PC-3 (cell line): ENCODE results near the gene CD160. TPM values are rescaled to one million over a fixed set of nuclear protein-coding genes. Genes with fewer than 3 reads are reported as not detected.
A peak's percentile ranks its signal among the peaks of the same experiment; 100 is the strongest.

Experiments used
- ATAC-seq: fragments of 200-7000 bp; cut with Tn5 transposase; 2 replicates; pipeline ENCODE4 v1.9.1; 2020; ENCODE audit warnings: mild to moderate bottlenecking, moderate library complexity
- BruUV-seq: library from RNA; stranded (reverse); fragments of 400-500 nt; replicated peaks from 2 replicates; lab custom pipeline; 2021; lab: Mats Ljungman, UMichigan
- CTCF ChIA-PET: fragments of 300-600 bp; sonication (Branson Sonifier 250); formaldehyde crosslinking; loops from one replicate; lab custom pipeline; 2022; ENCODE audit warnings: antibody characterized with exemption; lab: Charles Lee
- POLR2A ChIA-PET: fragments of 300-600 bp; sonication (Branson Sonifier 250); formaldehyde crosslinking; loops from one replicate; lab custom pipeline; 2022; ENCODE audit warnings: antibody characterized with exemption; ENCODE audit not compliant: unreplicated experiment; lab: Charles Lee
- DNase-seq: peaks from one replicate; pipeline ENCODE4 v3.0.0-alpha.2; 2015
- H2AFZ ChIP-seq: fragments of 300-600 bp; sonication (generic); 2 replicates; pipeline ENCODE4 v1.6.0; 2016; ENCODE audit warnings: antibody characterized with exemption, low read length
- H3F3A ChIP-seq: fragments of 300-600 bp; sonication (generic); one replicate; pipeline ENCODE4 v1.6.0; 2017; ENCODE audit warnings: antibody characterized with exemption, low read length, control low read depth, mild to moderate bottlenecking; ENCODE audit not compliant: unreplicated experiment
- H3K27ac ChIP-seq: fragments of 300-600 bp; sonication (generic); 2 replicates; pipeline ENCODE4 v1.5.1; 2016; ENCODE audit warnings: mild to moderate bottlenecking, low read length
- H3K27me3 ChIP-seq: fragments of 300-600 bp; sonication (generic); 2 replicates; pipeline ENCODE4 v1.6.1; 2016; ENCODE audit warnings: low read length, mixed read lengths
- H3K36me3 ChIP-seq: fragments of 300-600 bp; sonication (generic); 2 replicates; pipeline ENCODE4 v1.6.1; 2016; ENCODE audit warnings: low read depth, mixed run types, low read length, mixed read lengths
- H3K4me1 ChIP-seq: fragments of 300-600 bp; sonication (generic); 2 replicates; pipeline ENCODE4 v1.5.1; 2016; ENCODE audit warnings: low read length; ENCODE audit not compliant: insufficient read depth
- H3K4me2 ChIP-seq: fragments of 300-600 bp; sonication (generic); 2 replicates; pipeline ENCODE4 v1.6.0; 2016; ENCODE audit warnings: low read length
- H3K4me3 ChIP-seq: fragments of 300-600 bp; sonication (generic); 2 replicates; pipeline ENCODE4 v1.5.1; 2016; ENCODE audit warnings: mild to moderate bottlenecking, low read length, mixed read lengths
- H3K79me2 ChIP-seq: fragments of 300-600 bp; sonication (generic); 2 replicates; pipeline ENCODE4 v1.6.1; 2017; ENCODE audit warnings: low read length, mixed read lengths
- H3K9ac ChIP-seq: fragments of 300-600 bp; sonication (generic); 2 replicates; pipeline ENCODE4 v1.6.0; 2016; ENCODE audit warnings: mild to moderate bottlenecking, low read length
- H3K9me2 ChIP-seq: fragments of 300-600 bp; sonication (generic); replicated peaks from 2 replicates; pipeline ENCODE4 v1.6.1; 2016; ENCODE audit warnings: mixed run types, low read length, mixed read lengths
- H3K9me3 ChIP-seq: fragments of 300-600 bp; sonication (generic); 2 replicates; pipeline ENCODE4 v1.6.1; 2016; ENCODE audit warnings: low read length, mixed read lengths
- H4K20me1 ChIP-seq: fragments of 300-600 bp; sonication (generic); 2 replicates; pipeline ENCODE4 v1.6.1; 2016; ENCODE audit warnings: low read length, mixed read lengths
- CTCF ChIP-seq: fragments of 300-600 bp; sonication (generic); conservative IDR thresholded peaks from 2 replicates; pipeline ENCODE4 v1.5.1; 2017; ENCODE audit warnings: antibody characterized with exemption, low read depth, mild to moderate bottlenecking, low read length
- EZH2 ChIP-seq: fragments of 300-600 bp; sonication (generic); IDR thresholded peaks from one replicate; pipeline ENCODE4 v1.6.1; 2017; ENCODE audit warnings: antibody characterized with exemption, mild to moderate bottlenecking, low read length; ENCODE audit not compliant: unreplicated experiment
- EZH2phosphoT487 ChIP-seq: fragments of 300-600 bp; sonication (generic); IDR thresholded peaks from 2 replicates; pipeline ENCODE4 v1.6.1; 2018; ENCODE audit warnings: mild to moderate bottlenecking, antibody characterized with exemption, low read length, borderline replicate concordance
- intact Hi-C: fragments of 100-400 bp; cut with micrococcal nuclease; formaldehyde crosslinking; loops from 2 replicates; pipeline ENCODE4 v1.9.0; 2023
- total RNA-seq: library from RNA; depleted of rRNA; stranded (reverse); fragments of >200 nt; gene quantifications from 2 replicates; pipeline ENCODE4 v1.2.3, GENCODE V29; 2014

The CD160 gene
- total RNA-seq, 1 experiment from 2014 or later = not detected

GRCh38 chr1:145750426-145750825 lies 31.1 kb downstream of the CD160 start:
- H3K9ac ChIP-seq = no peak overlapping the region
- H3K9me2 ChIP-seq = no peaks in the 10 kb centered on the region
- no peaks in the 10 kb centered on the region for H3K27me3 ChIP-seq
- BruUV-seq = no TSS peak
- H3F3A ChIP-seq = no peaks in the 10 kb centered on the region
- H3K9me3 ChIP-seq = no peaks in the 10 kb centered on the region
- H3K4me3 ChIP-seq = no peak overlapping the region
- ChIA-PET CTCF (no interaction called here), POLR2A (no interaction called here)
- ATAC-seq = no peak
- H3K36me3 ChIP-seq = peaks cover 39% of the 10 kb centered on the region
- no peaks in the 10 kb centered on the region for H3K79me2 ChIP-seq
- peaks cover 14% of the 10 kb centered on the region for H3K4me1 ChIP-seq
- TF ChIP-seq CTCF (no peak), EZH2 (no peak), EZH2phosphoT487 (no peak)
- DNase-seq = no peak
- no peak overlapping the region for H2AFZ ChIP-seq
- no peak overlapping the region for H3K27ac ChIP-seq
- no peaks in the 10 kb centered on the region for H4K20me1 ChIP-seq
- intact Hi-C loops = loop anchor here (10.0 kb wide), 1 partner anchor 54 kb away; no protein-coding TSS in a partner anchor
- H3K4me2 ChIP-seq = no peak overlapping the region

GRCh38 chr1:145751491-145752037 lies 32.3 kb downstream of the CD160 start:
- POLR2A ChIA-PET = interaction anchor here (0.6 to 1.0 kb wide), 4 partner anchors 11 to 30 kb away, joined by 3 to 7 read pairs (median 4); no protein-coding TSS in a partner anchor
- Histone ChIP-seq H3K9me3 (no peaks in the 10 kb centered on the region), H3K9ac (peak overlapping the region; percentile 2; the same call in 1 of the 2 replicates), H3K9me2 (no peaks in the 10 kb centered on the region), H3K4me2 (peak overlapping the region; percentile 34), H3K36me3 (peaks cover 34% of the 10 kb centered on the region), H3K27me3 (no peaks in the 10 kb centered on the region), H3K4me1 (peaks cover 14% of the 10 kb centered on the region), H3K79me2 (no peaks in the 10 kb centered on the region), H2AFZ (peak overlapping the region; percentile 36), H3F3A (no peaks in the 10 kb centered on the region), H4K20me1 (no peaks in the 10 kb centered on the region), H3K4me3 (no peak overlapping the region), H3K27ac (peak overlapping the region; percentile 52)
- DNase-seq = peak; percentile 65
- CTCF ChIA-PET = no interaction called here
- intact Hi-C loops = loop anchor here (10.0 kb wide), 1 partner anchor 53 kb away; no protein-coding TSS in a partner anchor
- TF ChIP-seq EZH2phosphoT487 = no peak
- no peak for TF ChIP-seq EZH2
- TF ChIP-seq CTCF = 0 out of 2 replicates have a peak, but pooled peaks have one; percentile 12
- ATAC-seq = peak; percentile 87
- no TSS peak for BruUV-seq

- no TSS peak for BruUV-seq
- intact Hi-C loops = loop anchor here (10.0 kb wide), 1 partner anchor 47 kb away; no protein-coding TSS in a partner anchor
- H3K4me2 ChIP-seq = no peak overlapping the region
- H3K79me2 ChIP-seq = no peaks in the 10 kb centered on the region
- ChIA-PET CTCF (interaction anchor here (1.0 kb wide), 1 partner anchor 90 kb away, joined by 3 read pairs; no protein-coding TSS in a partner anchor), POLR2A (no interaction called here)
- ATAC-seq = peak; percentile 54
- H2AFZ ChIP-seq = no peak overlapping the region
- peaks cover 4% of the 10 kb centered on the region for H3F3A ChIP-seq
- no peaks in the 10 kb centered on the region for H4K20me1 ChIP-seq
- H3K9me3 ChIP-seq = no peaks in the 10 kb centered on the region
- peaks cover 14% of the 10 kb centered on the region for H3K4me1 ChIP-seq
- no peaks in the 10 kb centered on the region for H3K27me3 ChIP-seq
- DNase-seq = no peak
- no peaks in the 10 kb centered on the region for H3K9me2 ChIP-seq
- no peak overlapping the region for H3K27ac ChIP-seq
- no peak overlapping the region for H3K9ac ChIP-seq
- TF ChIP-seq EZH2 = no peak
- no peak for TF ChIP-seq EZH2phosphoT487
- no peak for TF ChIP-seq CTCF
- H3K4me3 ChIP-seq = no peak overlapping the region
- peaks cover 18% of the 10 kb centered on the region for H3K36me3 ChIP-seq
These were observed 38.1 kb downstream of the CD160 start for GRCh38 chr1:145757420-145757819.
